Immature natural killer cell (primary cell): Measurements from ENCODE around the gene TNNI3K. TPM values are rescaled to one million over a fixed set of nuclear protein-coding genes. Genes with fewer than 3 reads are reported as not detected.
A peak's percentile ranks its signal among the peaks of the same experiment; 100 is the strongest.

Experiments used
- DNase-seq, 3 donors: peaks; one replicate each; pipeline ENCODE4 v3.0.0; 2022; ENCODE audit warnings: mixed read lengths in 1 of 3
- H3K27ac Mint-ChIP-seq, 6 donors: one replicate each; pipeline ENCODE4 v1.8.0; 2020; ENCODE audit warnings: mixed read lengths in 6 of 6, mild to moderate bottlenecking in 5 of 6, inconsistent platforms in 4 of 6, moderate library complexity in 3 of 6
- H3K27me3 Mint-ChIP-seq, 3 donors: one replicate each; pipeline ENCODE4 v1.8.0; 2020 to 2021; ENCODE audit warnings: low read depth in 3 of 3, mild to moderate bottlenecking in 3 of 3, mixed read lengths in 3 of 3, moderate library complexity in 3 of 3, inconsistent platforms in 1 of 3
- H3K36me3 Mint-ChIP-seq, 3 donors: one replicate each; pipeline ENCODE4 v1.8.0; 2020; ENCODE audit warnings: mixed read lengths in 3 of 3, inconsistent platforms in 2 of 3, mild to moderate bottlenecking in 2 of 3
- H3K4me1 Mint-ChIP-seq, 2 donors: one replicate each; pipeline ENCODE4 v1.8.0; 2020; ENCODE audit warnings: inconsistent platforms in 2 of 2, mild to moderate bottlenecking in 2 of 2, mixed read lengths in 2 of 2, moderate library complexity in 1 of 2
- H3K4me3 Mint-ChIP-seq, 5 donors: one replicate each; pipeline ENCODE4 v1.8.0; 2020; ENCODE audit warnings: mild to moderate bottlenecking in 5 of 5, mixed read lengths in 5 of 5, inconsistent platforms in 3 of 5, moderate library complexity in 3 of 5
- H3K9me3 Mint-ChIP-seq, 6 donors: one replicate each; pipeline ENCODE4 v1.8.0; 2020; ENCODE audit warnings: mild to moderate bottlenecking in 6 of 6, mixed read lengths in 6 of 6, inconsistent platforms in 4 of 6, moderate library complexity in 3 of 6
- polyA plus RNA-seq, 3 donors: library from polyadenylated mRNA; unstranded; fragments of 300-500 nt; fragmentation: Illumina TruSeq; gene quantifications; one replicate each; pipeline ENCODE4 v1.2.3, GENCODE V29; 2021

TNNI3K gene
- polyA plus RNA-seq, 3 donors from 2014 or later = not detected

DNA sequence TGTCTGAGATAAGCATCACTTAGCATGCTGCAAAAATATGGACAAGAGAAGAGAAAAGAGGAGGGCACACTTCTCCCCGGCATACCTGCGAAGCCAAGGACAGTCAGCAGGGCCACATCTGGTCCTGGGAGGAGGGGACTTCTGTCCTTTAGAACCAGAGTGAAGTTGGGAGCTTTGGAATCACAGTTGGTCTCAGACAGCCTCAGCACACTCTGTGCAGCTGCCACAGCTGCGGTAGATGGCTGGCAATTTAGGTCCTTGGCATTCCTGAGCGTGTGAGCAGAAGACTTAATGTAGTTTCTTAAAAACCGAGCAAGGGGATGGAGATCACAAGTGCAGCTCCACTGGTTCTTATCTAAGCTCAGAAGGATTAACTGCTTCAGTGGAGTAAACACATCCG lies 244.9 kb downstream of the TNNI3K start:
- Mint-ChIP-seq H3K4me3 (no peak overlapping the region), H3K9me3 (peaks cover 0 to 5% (median 0%) of the 10 kb centered on the region in 6 donors), H3K27me3 (peaks cover 2 to 3% (median 2%) of the 10 kb centered on the region in 3 donors), H3K4me1 (no peaks in the 10 kb centered on the region), H3K36me3 (no peaks in the 10 kb centered on the region), H3K27ac (no peak overlapping the region)
- no peak for DNase-seq

DNA sequence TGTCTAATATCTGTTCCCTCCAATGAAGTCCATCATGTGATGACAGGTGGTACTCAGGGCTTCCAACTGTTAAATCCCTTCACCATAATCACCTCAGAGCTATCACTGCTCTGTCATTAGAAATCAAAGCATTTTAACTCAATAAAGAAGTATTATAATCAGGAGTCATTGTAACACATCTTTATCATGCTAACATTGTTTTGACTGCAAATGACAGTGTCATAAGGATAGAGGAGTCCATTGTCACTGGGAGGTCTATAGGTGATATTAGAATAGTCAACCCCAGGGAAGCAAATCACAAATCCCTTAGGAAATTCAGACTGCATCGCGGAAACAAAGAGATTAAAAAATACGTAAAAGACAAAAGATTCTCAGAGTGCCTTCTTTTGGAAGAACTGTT lies 246.4 kb downstream of the TNNI3K start:
- H3K9me3 Mint-ChIP-seq = peaks cover 0 to 4% (median 0%) of the 10 kb centered on the region in 6 donors
- no peaks in the 10 kb centered on the region for H3K4me1 Mint-ChIP-seq
- H3K36me3 Mint-ChIP-seq = no peaks in the 10 kb centered on the region
- H3K27me3 Mint-ChIP-seq = peaks cover 2 to 3% (median 2%) of the 10 kb centered on the region in 3 donors
- H3K27ac Mint-ChIP-seq = no peak overlapping the region
- H3K4me3 Mint-ChIP-seq = no peak overlapping the region
- no peak for DNase-seq

DNA sequence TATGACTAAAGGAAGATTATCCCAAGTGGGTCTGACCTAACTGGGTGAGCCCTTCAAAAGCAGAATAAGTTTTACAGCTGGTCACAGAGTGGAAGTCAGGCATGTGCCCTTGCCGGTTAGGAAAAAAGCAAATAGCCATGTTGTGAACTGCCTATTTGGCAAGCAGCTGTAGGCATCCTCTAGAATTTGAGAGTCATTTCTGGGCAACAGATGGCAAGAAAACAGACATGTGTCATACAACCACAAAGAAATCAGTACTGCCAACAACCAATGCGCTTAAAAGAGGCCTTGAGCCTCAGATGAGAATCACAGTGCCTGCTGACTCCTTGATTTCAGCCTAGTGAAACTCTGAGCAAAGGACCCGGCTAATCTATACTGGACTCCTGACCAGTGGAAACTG lies 250.4 kb downstream of the TNNI3K start:
- H3K4me1 Mint-ChIP-seq = no peaks in the 10 kb centered on the region
- H3K36me3 Mint-ChIP-seq = no peaks in the 10 kb centered on the region
- H3K9me3 Mint-ChIP-seq = peaks cover 0 to 5% (median 0%) of the 10 kb centered on the region in 6 donors
- H3K27me3 Mint-ChIP-seq = peaks cover 2 to 3% (median 2%) of the 10 kb centered on the region in 3 donors
- H3K27ac Mint-ChIP-seq = no peak overlapping the region
- no peak overlapping the region for H3K4me3 Mint-ChIP-seq
- no peak for DNase-seq

DNA sequence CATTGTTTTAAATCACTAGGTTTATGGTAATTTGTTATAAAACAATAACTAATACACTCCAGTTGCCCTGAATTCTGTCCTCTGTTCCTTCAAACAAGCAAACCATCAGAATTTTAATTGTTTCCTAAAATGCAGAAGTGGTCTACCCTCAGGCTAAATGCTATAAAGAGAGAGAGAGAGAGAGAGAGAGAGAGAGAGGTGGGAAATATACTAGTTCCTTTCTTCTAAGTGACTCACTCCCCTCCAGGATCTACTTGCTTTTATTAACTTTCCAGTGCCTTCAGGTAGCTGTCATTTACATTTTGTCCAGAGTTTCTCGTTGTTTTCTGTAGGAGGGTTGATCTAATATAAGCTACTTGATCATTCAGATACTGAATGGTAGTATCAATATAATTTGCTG lies 250.8 kb downstream of the TNNI3K start:
- no peaks in the 10 kb centered on the region for H3K36me3 Mint-ChIP-seq
- peaks cover 0 to 5% (median 0%) of the 10 kb centered on the region in 6 donors for H3K9me3 Mint-ChIP-seq
- H3K4me3 Mint-ChIP-seq = no peak overlapping the region
- DNase-seq = no peak
- H3K27ac Mint-ChIP-seq = no peak overlapping the region
- no peaks in the 10 kb centered on the region for H3K4me1 Mint-ChIP-seq
- H3K27me3 Mint-ChIP-seq = peaks cover 2 to 3% (median 2%) of the 10 kb centered on the region in 3 donors

DNA sequence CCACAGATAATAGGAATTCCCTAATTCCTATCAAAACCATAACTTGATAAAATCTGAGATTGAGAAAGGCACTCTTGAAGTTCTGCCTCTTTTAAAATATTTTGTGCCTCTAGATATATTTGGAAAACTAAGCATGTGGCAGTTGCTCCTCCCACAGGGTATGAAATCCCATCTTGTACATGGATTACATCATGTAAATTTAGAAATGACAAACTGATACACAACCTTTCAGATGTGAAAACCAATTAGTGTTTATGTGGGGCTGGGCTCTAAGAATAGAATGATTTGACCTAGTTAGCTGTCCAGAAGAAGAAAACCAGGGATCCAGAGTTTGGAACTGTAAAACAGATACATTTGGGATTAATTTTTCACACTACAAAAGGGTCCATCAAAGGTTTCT lies 261.5 kb downstream of the TNNI3K start:
- H3K27ac Mint-ChIP-seq = no peak overlapping the region
- peaks cover 0 to 2% (median 1%) of the 10 kb centered on the region in 3 donors for H3K27me3 Mint-ChIP-seq
- H3K36me3 Mint-ChIP-seq = no peaks in the 10 kb centered on the region
- H3K9me3 Mint-ChIP-seq = peaks cover 0 to 1% (median 0%) of the 10 kb centered on the region in 6 donors
- H3K4me1 Mint-ChIP-seq = no peaks in the 10 kb centered on the region
- no peak overlapping the region for H3K4me3 Mint-ChIP-seq
- DNase-seq = no peak

DNA sequence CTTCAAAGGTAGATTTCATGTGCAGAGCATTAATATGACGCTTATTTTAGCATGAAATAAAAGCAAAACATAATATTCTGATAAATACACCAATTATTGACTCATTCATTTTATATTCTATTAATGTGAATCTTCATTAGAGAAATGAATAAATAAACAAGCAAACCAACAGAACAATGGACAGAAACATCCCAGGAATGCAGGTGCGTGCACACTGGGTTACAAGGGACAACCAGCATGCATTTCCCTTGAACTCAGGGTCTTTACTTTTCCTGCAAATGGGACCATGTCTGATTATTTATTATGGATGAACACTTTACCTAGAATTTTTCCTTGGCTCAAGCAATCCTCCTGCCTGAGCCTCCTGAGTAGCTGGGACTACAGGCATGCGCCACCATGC lies 263.7 kb downstream of the TNNI3K start:
- no peak for DNase-seq
- Mint-ChIP-seq H3K4me3 (no peak overlapping the region), H3K27me3 (peaks cover 1 to 2% (median 2%) of the 10 kb centered on the region in 3 donors), H3K36me3 (no peaks in the 10 kb centered on the region), H3K9me3 (peaks cover 0 to 4% (median 0%) of the 10 kb centered on the region in 6 donors), H3K27ac (no peak overlapping the region), H3K4me1 (no peaks in the 10 kb centered on the region)

DNA sequence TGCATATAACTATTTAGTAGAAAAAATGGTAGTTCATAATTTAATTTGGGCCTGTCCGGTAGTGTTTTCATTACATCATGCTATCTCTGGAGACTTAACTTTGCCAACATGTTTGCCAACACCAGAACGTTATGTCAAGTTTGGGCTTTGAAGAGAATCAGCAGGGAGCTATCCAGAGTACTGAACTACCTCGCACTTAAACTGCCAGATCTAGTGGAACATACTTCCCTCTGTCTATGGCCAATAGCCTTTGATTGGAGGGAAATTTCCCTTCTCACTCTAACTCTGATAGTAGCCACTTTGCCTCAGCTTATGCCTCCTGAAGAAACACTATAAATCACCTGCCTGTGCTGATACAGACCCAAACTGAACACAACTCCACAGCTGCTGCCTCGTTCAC lies 267.2 kb downstream of the TNNI3K start:
- DNase-seq = no peak
- no peak overlapping the region for H3K4me3 Mint-ChIP-seq
- peaks cover 0 to 4% (median 0%) of the 10 kb centered on the region in 6 donors for H3K9me3 Mint-ChIP-seq
- peaks cover 2 to 3% (median 2%) of the 10 kb centered on the region in 3 donors for H3K27me3 Mint-ChIP-seq
- H3K4me1 Mint-ChIP-seq = no peaks in the 10 kb centered on the region
- H3K27ac Mint-ChIP-seq = no peak overlapping the region
- H3K36me3 Mint-ChIP-seq = no peaks in the 10 kb centered on the region

DNA sequence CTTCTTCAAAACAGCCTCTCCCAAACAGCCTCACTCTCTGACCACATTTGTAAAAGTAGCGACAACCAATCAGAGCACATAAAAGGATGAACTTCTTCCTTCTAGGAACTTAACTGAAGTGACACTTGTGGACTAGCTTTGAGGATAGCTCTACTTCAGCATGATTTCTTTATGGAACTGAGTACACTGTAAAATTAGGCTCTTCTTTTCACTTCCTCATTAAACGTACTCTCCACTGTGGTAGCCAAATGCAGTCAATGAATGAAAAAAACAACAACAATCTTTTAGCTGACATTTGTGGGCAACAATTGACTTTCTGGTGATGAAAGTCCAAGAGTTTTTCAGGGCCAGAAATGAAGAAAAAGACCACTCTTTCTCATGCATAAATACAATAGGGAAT lies 267.7 kb downstream of the TNNI3K start:
- no peak for DNase-seq
- H3K4me3 Mint-ChIP-seq = no peak overlapping the region

DNA sequence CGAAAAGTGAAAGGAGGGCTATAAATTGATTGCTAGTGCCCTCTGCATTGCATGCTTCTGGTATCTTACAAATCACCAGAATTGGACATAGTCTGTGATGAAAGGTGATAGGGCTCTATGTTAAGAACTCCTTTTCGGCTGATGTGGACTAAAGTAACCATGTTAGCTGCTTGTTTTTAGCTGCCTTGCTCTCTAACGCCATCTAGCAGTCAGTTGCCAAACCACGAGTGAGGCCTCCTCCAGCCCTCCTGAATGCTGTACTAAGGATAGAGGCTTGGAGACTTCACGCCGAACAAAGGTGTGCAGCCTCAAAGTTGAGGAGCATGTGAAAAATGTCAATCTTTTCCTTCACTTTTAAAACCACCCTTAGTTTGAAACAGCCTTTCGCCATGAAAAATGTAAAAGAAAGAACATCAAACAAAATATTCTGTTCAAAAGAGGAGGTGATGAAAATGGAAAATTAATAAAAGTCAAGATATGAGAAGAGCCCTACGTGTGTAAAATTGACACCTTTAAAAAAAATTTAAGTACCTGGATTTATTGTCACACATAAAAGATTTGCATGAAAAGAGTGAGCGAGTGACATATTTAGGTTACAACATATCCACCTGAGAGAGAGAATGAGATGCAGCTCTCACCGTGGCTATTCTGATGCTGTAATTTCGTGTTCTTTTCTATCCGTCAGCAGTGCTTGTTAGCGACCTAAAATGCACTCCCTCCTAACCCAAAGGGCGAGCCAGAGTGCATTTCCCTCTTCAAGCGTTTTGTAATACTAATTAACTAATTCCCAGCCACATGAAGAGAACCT lies 269.1 kb downstream of the TNNI3K start:
- no peaks in the 10 kb centered on the region for H3K36me3 Mint-ChIP-seq
- no peak overlapping the region for H3K27ac Mint-ChIP-seq
- H3K4me3 Mint-ChIP-seq = no peak overlapping the region
- no peaks in the 10 kb centered on the region for H3K4me1 Mint-ChIP-seq
- peaks cover 2 to 4% (median 2%) of the 10 kb centered on the region in 3 donors for H3K27me3 Mint-ChIP-seq
- peak in 1 of 3 donors; percentile 6 for DNase-seq
- peaks cover 0 to 4% (median 0%) of the 10 kb centered on the region in 6 donors for H3K9me3 Mint-ChIP-seq

More for the DNA sequence above, 267.7 kb downstream of the TNNI3K start:
- Mint-ChIP-seq H3K4me1 (no peaks in the 10 kb centered on the region), H3K36me3 (no peaks in the 10 kb centered on the region), H3K27ac (no peak overlapping the region), H3K27me3 (peaks cover 2% of the 10 kb centered on the region in 3 donors), H3K9me3 (peaks cover 0 to 4% (median 0%) of the 10 kb centered on the region in 6 donors)

DNA sequence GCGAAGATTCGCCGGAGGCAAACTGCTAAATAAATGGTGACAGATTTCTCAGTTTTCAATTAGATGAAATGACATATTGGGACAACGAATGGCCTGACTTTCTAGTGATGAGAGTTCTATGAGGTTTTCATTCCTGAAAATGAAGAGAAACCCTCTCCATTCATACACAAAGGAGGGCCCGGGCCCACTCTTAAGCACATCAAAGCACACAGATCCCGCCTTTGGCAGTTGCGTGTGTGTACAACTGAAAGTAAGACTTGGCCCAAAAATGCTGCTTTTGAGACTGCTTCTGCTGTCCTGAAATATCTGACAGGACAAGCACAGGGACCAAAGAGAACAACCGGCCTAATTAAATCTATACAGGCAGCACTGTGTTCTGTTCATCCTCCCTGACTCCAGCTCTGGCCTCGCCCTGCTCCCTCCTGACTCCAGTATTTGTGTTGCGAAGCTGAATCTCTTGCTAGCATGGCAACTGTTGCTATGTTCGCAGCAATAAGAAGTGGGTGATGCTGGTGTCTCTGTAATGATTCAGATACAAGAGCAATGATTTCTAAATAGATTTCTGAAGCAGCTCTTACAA lies 269.8 kb downstream of the TNNI3K start:
- Mint-ChIP-seq H3K9me3 (peaks cover 0 to 4% (median 0%) of the 10 kb centered on the region in 6 donors), H3K4me1 (no peaks in the 10 kb centered on the region), H3K36me3 (no peaks in the 10 kb centered on the region), H3K27me3 (peaks cover 2 to 4% (median 2%) of the 10 kb centered on the region in 3 donors), H3K27ac (no peak overlapping the region), H3K4me3 (no peak overlapping the region)
- DNase-seq = no peak

DNA sequence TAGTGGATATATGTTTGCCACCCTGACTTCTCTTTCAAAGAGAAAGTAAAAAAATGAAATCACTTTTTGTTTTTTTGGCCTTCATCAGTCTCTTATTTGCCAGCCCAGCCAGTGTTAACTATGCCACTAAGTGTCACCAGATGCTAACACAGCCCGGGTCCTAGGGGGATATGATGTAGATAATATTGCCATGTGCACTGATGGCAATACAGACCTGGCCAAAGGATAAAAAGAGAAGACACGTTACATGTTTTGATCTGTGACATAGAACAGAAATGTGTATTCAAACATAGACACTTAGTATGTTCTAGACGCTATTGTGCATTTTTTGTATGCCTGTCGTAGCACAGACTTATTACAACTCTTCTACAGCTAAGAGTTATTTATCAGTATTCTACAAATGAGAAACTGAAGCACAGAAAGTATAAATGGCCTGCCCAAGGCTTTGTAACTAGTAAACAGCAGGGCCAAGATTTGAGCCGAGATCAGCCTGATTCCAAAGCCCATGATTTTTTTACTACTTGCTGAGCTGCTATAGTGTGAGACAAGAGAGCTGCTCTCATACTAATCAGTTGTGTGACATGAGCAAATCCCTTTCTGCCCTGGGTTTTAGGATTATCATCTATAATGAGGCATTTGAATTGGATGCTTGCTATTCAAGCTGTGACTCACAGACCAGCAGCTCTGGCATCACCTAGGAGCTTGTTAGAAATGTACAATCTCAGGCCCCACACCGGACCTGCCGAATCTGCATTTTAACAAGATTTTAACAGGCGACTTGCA lies 270.9 kb downstream of the TNNI3K start:
- H3K4me1 Mint-ChIP-seq = no peaks in the 10 kb centered on the region
- DNase-seq = no peak
- H3K27me3 Mint-ChIP-seq = peaks cover 0 to 4% (median 2%) of the 10 kb centered on the region in 3 donors
- no peak overlapping the region for H3K4me3 Mint-ChIP-seq
- peaks cover 0 to 4% (median 0%) of the 10 kb centered on the region in 6 donors for H3K9me3 Mint-ChIP-seq
- H3K36me3 Mint-ChIP-seq = no peaks in the 10 kb centered on the region
- no peak overlapping the region for H3K27ac Mint-ChIP-seq

DNA sequence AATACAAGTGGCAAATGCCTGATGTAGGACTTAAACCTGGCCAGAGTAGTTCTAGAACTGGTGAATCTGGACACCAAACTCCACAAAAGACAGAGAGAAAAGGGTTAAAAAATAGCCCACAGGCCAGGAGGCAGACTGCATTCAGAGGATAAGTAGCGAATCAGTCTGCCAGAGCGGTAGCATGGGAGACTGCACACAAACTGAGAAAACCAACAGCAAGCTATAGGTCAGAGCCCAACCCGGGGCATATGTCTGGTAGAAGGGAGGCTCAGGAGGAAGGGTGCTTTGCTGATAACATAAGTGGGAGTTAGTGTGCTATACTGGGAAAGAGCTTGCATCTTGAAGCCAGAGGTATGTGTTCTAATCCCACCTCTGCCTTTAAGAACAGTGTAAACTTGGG lies 273.3 kb downstream of the TNNI3K start:
- peaks cover 0 to 4% (median under 1%) of the 10 kb centered on the region in 6 donors for H3K9me3 Mint-ChIP-seq
- no peak overlapping the region for H3K4me3 Mint-ChIP-seq
- H3K27ac Mint-ChIP-seq = no peak overlapping the region
- DNase-seq = no peak
- no peaks in the 10 kb centered on the region for H3K36me3 Mint-ChIP-seq
- H3K4me1 Mint-ChIP-seq = no peaks in the 10 kb centered on the region
- peaks cover 0 to 7% (median 1%) of the 10 kb centered on the region in 3 donors for H3K27me3 Mint-ChIP-seq

DNA sequence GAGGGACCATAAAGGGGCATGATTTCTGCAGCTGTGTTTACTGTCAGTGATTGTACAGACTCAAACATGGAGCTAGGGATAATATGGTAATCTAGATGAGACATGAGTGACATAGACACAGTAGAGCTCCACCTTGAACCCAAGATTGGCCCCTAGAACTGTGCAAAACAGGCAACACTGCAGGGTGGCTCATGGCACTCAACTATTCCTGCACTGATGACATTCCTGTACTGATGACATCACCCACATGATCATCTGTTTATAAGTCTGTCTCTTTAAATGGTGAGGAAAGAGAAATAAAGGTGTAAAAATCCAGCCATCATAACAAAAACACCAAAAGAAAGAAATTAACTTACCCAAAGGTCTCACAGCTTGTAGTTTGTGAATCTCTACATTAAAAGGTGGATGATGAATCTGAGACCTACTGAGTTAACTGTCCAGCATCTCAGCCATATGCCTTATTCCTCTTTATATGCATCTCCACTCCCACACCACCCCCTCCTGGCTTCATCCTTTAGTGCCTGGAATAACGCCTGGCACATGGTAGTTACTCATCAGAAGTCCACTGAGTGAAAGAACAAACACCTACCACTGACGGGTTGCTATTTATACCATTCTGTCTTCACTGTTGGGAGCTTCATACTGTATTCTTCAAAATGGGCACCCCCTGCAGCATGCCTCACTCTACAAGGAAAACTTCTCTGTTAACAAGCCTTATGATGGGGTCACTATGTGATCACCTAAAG lies 277.2 kb downstream of the TNNI3K start, which contains the start of gene LRRC53:
Gene LRRC53 (minus strand): TSS at position 442 of the 746 bp plus-strand sequence. CDS start 29,262 bp downstream, outside the sequence.
- no peak within 1 kb of the TSS for H3K4me3 Mint-ChIP-seq
- peaks cover 0 to 4% (median 2%) of the 10 kb centered on the region in 6 donors for H3K9me3 Mint-ChIP-seq
- DNase-seq = no peak
- H3K4me1 Mint-ChIP-seq = no peaks in the 10 kb centered on the region
- no peaks in the 10 kb centered on the region for H3K36me3 Mint-ChIP-seq
- peaks cover 0 to 9% (median 5%) of the 10 kb centered on the region in 3 donors for H3K27me3 Mint-ChIP-seq
- H3K27ac Mint-ChIP-seq = no peak within 1 kb of the TSS
